Fibroblast of mammary gland (primary cell): ENCODE measurements around the gene SMOC1.
"Not testable (repeated sequence)": the region's sequence is repeated elsewhere in the genome, so short reads cannot be mapped to it uniquely, and the experiment has no call there.

Experiments used
- DNase-seq: peaks from one replicate; pipeline ENCODE4 v3.0.0-alpha.2; 2010; ENCODE audit warnings: low read depth
- H3K4me3 ChIP-seq: 2 replicates; pipeline ENCODE4 v1.5.1; 2011; ENCODE audit warnings: low read depth, mild to moderate bottlenecking, low read length, moderate library complexity; ENCODE audit not compliant: control insufficient read depth
- TF ChIP-seq, protein P1 (sequence below): conservative IDR thresholded peaks from 2 replicates; pipeline ENCODE4 v1.5.1; 2011; ENCODE audit warnings: low read depth, low read length, inconsistent platforms; ENCODE audit not compliant: control insufficient read depth, insufficient read depth

The SMOC1 gene

DNA sequence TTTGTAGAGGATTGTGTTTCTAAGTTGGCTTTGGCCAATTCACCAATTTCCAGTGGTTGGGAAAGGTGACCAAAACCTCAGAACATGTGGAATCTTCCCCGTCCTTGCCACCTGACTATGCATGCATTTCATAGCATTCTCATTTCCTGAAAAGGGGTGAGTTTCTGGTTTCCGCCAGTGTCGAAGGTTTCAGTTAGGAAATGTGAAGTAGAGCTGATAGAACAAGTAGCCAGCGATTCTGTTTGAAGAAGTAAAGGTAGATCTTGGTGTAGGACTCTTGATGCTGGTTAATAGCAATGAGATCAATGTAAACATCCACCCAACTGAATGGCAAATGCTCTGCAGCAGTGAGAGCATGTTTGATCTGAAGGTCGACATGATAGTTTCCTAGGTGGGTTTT, 15.9 kb downstream of the SMOC1 start:
- TF ChIP-seq, protein P1, sequence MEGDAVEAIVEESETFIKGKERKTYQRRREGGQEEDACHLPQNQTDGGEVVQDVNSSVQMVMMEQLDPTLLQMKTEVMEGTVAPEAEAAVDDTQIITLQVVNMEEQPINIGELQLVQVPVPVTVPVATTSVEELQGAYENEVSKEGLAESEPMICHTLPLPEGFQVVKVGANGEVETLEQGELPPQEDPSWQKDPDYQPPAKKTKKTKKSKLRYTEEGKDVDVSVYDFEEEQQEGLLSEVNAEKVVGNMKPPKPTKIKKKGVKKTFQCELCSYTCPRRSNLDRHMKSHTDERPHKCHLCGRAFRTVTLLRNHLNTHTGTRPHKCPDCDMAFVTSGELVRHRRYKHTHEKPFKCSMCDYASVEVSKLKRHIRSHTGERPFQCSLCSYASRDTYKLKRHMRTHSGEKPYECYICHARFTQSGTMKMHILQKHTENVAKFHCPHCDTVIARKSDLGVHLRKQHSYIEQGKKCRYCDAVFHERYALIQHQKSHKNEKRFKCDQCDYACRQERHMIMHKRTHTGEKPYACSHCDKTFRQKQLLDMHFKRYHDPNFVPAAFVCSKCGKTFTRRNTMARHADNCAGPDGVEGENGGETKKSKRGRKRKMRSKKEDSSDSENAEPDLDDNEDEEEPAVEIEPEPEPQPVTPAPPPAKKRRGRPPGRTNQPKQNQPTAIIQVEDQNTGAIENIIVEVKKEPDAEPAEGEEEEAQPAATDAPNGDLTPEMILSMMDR, result no peak
- no peak overlapping the region for H3K4me3 ChIP-seq
- no peak for DNase-seq

DNA sequence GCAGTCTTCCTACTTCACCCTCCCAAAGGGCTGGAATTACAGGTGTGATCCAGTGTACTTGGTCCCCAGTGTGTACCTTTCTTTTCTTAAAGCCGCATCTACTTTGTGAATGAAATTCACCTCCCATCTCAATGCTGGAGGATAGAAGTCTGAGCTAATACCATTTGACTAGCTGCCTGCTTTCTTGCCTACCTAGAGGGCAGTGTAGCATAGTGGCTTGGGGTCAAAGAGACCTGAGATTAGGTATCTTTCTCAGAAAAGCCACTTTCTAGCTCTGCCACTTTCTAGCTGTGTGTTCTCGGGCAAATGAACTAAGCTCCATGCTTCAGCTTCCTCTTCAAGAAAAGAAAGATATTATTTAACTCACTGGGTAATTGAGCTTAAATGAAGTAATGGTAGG, 16.9 kb downstream of the SMOC1 start:
- TF ChIP-seq, protein P1, result no peak
- DNase-seq, result no peak

DNA sequence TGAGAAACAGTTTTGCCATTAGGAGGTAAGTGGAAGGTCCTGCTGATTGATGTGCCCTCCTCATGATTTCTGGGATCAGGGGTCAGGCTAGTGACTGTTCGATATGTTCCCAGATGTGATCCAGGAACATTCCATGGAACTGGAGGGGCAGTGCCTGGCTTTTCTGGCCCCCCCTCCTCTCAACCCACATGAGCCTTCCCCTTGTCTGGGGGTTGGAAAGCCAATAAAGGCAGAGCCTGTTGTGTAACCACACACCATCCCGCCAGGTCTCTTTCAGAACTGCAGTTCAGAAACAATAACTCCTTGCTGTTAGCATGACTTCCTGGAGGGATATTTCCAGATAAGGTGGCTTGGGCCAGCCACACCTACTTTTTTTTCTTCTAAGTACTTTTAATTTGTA, 17.8 kb downstream of the SMOC1 start:
- TF ChIP-seq, protein P1, result no peak
- no peak overlapping the region for H3K4me3 ChIP-seq
- no peak for DNase-seq

More for the DNA sequence above, 16.9 kb downstream of the SMOC1 start:
- no peak overlapping the region for H3K4me3 ChIP-seq

DNA sequence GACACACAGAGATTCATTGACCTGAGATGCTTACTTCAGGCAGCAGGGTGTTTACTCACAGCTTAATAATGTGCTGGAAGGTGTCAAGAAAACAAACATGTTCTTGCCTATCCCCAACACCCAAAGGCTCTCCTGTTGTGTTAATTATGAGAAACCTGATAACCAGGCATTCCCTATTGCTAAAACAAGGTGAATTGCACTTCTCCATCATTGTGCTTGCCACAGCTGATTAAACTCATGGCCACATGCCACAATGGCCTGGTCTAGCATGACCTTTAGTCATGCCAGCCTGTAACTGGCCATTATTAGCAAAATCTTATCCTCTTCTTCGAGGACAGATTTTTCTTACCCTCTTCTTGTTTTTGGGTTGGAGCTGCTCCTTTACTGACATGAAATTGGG, 21.4 kb downstream of the SMOC1 start:
- no peak overlapping the region for H3K4me3 ChIP-seq
- DNase-seq, result no peak
- TF ChIP-seq, protein P1, result no peak

DNA sequence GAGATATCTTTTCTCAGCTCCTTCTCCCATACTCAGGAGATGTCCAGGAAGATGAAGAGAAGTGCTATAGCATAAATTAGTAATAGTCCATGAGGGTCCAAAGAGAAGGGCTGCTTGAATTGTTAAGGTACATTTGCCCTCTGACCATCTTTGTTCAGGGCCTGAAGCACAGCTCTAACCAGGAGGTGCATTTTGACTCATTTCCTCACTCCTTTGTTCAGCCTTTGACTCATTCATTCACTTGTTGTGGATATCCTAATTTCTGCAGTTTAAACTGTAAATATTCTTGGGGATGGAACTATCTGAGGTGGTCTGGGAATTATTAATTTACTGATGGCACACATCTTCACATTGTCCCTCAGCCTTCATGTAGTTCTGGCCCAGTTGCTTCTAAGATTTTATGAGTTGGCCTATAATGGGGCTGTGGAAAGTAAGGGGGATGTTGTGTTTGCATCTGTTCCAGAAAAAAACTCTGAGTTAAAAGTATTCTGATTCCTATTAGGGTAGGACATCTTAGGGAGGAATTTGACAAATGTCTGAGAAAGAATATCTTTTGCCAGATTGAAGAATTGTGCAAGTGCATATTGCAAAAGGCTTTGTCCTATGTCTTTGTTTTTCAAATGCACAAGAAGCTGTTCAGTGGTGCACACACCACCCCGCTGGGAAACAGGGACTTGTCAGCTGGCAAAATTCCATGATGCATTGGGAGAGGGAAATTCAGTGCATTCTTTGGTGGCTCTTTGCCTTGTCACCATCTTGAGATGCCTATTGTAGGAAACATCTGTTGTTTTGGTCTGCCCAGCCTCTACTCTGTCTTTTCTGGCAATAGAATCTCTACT, 22.1 kb downstream of the SMOC1 start:
- TF ChIP-seq, protein P1, result no peak
- peak; percentile 70 for DNase-seq
- H3K4me3 ChIP-seq, result no peak overlapping the region

DNA sequence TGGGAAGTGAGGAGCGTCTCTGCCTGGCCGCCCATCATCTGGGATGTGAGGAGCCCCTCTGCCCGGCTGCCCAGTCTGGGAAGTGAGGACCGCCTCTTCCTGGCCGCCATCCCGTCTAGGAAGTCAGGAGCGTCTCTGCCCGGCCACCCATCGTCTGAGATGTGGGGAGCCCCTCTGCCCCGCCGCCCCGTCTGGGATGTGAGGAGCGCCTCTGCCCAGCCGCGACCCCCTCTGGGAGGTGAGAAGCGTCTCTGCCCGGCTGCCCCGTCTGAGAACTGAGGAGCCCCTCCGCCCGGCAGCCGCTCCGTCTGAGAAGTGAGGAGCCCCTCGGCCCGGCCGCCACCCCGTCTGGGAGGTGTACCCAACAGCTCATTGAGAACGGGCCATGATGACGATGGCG, 23.8 kb downstream of the SMOC1 start:
- not testable (repeated sequence) for H3K4me3 ChIP-seq, DNase-seq

DNA sequence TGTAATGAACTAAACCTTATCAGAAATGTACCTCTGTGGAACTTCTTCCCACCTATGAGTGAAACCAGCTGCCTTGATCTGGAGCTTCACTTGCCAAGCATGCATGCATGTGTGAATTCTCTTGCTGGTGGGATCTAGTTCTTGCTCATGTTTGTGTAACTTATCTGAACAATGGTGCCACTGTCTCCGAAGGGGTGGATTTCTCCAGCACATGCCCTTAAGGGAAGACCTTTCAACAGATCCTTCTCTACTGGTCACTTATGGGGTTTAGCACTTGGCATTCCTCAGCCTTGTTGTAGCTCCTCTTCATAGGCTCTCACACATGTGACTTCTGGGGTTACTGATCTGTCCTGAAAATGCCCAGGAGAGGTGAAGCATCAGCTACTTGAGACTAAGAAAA, 25.0 kb downstream of the SMOC1 start:
- TF ChIP-seq, protein P1, result no peak
- H3K4me3 ChIP-seq, result no peak overlapping the region
- DNase-seq, result no peak
